GM21367 (cell line): ENCODE measurements around the gene AHCTF1.

Source experiments
- ATAC-seq: cut with Tn5 transposase; IDR thresholded peaks from one replicate; pipeline ENCODE4 v1.9.1; 2021; ENCODE audit not compliant: unreplicated experiment

Gene AHCTF1, protein sequence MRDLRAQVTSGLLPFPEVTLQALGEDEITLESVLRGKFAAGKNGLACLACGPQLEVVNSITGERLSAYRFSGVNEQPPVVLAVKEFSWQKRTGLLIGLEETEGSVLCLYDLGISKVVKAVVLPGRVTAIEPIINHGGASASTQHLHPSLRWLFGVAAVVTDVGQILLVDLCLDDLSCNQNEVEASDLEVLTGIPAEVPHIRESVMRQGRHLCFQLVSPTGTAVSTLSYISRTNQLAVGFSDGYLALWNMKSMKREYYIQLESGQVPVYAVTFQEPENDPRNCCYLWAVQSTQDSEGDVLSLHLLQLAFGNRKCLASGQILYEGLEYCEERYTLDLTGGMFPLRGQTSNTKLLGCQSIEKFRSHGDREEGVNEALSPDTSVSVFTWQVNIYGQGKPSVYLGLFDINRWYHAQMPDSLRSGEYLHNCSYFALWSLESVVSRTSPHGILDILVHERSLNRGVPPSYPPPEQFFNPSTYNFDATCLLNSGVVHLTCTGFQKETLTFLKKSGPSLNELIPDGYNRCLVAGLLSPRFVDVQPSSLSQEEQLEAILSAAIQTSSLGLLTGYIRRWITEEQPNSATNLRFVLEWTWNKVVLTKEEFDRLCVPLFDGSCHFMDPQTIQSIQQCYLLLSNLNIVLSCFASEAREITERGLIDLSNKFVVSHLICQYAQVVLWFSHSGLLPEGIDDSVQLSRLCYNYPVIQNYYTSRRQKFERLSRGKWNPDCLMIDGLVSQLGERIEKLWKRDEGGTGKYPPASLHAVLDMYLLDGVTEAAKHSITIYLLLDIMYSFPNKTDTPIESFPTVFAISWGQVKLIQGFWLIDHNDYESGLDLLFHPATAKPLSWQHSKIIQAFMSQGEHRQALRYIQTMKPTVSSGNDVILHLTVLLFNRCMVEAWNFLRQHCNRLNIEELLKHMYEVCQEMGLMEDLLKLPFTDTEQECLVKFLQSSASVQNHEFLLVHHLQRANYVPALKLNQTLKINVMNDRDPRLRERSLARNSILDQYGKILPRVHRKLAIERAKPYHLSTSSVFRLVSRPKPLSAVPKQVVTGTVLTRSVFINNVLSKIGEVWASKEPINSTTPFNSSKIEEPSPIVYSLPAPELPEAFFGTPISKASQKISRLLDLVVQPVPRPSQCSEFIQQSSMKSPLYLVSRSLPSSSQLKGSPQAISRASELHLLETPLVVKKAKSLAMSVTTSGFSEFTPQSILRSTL (N-terminal part only)

DNA sequence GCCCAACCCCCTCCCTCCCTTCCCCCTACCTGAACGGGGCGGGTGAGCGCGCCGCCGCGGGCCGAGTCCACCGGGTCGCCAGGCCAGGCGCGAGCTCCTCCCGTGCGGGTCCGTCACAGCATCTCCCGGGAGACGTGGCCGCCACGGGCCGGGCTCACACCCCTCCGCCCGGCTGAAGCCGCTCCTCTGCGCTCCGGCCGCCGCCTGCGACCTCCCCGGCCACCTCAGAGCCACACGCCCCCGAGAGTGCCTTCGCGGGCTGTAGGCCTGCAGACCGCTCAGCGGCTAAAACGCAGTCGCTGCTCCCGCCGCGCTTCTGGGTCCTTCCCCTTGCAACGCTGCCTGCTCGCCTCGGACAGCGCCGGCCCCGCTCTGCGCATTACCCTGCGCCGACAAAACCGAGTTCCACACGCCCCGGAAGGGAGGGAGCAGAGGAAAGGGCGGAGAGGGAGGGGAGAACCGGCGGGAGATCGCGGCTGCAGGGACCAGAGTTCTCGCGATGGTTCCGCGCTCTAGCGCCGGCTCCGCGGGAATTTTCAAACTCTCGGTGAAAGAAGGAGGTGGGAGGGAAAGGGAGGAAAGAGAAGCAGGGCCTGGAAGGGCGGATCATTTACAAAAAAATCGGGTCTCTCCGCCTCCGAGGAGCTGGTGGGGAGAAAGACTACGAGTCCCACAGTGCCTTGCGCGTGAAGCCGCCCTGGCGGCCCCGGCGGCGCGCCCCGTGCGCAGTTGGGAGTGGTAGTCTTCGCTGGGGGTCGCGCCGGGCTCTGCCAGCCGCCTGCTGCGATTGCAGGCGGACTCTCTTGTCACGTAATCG lies at the start of gene AHCTF1:
TSS of gene AHCTF1 (minus strand) at position 400 of the 817 bp plus-strand sequence. CDS start 13,578 bp downstream, outside the sequence.
- ATAC-seq: peak; percentile 92

DNA sequence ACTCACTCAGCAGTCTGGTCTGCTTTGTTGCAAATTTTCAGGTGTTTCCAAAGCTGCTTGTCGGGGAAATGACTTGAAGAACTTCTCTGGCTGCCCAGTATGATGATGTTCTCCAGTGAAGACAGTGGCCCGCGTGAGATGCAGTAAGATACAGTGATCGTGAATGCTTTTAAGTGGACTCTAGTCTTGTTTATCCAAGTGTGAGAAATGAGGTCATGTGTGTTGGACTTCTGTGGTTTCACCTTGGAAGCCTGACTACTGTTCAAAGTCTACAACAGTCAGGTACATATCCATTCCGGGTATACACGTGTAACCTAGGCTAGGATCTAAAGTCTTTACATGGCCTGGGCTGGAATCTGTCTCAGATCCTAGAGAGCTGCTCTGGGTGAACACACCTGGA lies 47.0 kb upstream of the AHCTF1 start:
- ATAC-seq: no peak

DNA sequence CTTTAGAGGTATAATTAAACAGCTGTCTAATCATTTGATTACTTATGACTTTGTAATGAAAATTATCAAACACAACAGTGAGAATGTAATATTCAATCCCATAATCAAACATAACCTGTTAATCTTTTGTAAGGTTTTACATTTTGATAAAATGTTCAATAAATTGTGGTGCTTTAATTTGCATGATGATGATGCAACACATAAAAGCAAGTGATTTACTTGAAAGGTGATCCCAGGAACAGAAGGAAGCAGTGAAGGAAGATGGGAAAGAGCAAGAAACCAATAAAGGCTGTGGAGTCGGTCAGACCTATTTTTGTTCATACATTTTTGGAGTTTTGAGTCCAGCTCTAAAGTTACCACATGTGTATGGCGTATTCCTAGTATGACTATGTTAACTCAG lies 46.5 kb upstream of the AHCTF1 start:
- ATAC-seq: no peak

DNA sequence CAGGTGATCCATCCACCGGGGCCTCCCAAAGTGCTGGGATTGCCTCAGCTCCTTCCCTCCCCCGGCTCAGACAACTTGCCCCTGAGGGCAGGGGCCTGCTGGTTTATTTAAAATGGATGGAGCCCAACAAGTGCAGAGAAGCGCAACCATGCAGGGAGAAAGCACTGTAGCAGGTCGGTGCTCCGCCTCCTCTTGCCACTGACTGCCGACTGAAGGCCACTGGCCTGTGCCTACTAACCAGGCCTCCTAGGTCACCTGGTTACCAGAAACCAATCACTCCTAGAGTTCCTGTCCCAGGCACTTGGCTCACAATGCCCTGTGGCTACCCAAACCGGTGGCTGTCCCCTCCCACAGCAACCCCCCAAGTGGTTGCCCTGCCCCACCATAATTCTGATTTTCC lies 40.2 kb upstream of the AHCTF1 start:
- ATAC-seq: no peak

DNA sequence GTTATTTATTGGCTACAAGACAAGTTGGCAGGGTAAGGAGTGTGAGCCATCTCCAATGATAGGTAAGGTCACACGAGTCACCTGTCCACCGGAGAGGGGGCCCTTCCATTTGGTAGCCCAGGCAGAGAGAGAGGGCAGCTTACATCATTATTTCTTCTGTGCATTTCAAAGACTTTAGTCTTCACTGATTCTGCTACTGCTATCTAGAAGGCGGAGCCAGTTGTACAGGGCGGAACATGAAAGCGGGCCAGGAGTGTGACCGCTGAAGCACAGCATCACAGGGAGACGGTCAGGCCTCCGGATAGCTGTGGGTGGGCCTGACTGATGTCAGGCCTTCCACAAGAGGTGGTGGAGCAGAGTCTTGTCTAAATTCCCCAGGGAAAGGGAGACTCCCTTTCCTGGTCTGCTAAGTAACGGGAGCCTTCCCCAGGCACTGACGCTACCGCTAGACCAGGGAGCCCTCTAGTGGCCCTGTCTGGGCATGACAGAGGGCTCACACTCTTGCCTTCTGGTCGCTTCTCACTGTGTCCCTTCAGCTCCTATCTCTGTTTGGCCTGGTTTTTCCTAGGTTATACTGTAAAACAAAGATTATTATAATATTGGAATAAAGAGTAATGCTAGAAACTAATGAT lies 39.5 kb upstream of the AHCTF1 start:
- ATAC-seq: no peak

DNA sequence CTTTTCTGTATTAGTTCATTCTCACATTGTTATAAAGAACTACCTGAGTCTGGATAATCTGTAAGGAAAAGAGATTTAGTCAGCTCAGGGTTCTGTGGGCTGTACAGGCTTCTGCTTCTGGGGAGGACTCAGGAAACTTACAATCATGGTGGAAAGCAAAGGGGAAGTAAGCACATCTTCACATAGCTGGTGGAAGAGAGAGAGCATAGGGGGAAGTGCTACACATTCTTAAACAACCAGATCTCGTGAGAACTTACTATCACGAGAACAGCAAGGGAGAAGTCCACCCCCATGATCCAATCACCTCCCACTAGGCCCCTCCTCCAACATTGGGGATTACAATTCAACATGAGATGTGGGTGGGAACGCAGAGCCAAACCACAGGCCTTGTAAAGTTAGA lies 37.9 kb upstream of the AHCTF1 start:
- ATAC-seq: no peak

DNA sequence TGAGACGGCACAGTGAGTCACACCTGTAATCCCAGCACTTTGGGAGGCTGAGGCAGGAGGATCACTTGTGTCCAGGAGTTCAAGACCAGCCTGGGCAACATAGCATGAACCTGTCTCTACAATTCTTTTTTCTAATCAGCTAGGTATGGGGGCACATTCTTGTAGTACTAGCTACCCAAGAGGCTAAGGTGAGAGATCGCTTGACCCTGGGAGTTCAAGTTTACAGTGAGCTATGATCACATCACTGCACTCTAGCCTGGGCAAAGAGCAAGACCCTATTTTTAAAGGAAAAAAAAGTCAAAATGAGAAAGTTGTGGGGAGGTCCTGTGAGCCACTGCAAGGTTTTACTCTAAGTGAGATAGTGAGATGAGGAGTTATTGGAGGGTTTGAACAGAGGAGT lies 34.8 kb upstream of the AHCTF1 start:
- ATAC-seq: no peak

DNA sequence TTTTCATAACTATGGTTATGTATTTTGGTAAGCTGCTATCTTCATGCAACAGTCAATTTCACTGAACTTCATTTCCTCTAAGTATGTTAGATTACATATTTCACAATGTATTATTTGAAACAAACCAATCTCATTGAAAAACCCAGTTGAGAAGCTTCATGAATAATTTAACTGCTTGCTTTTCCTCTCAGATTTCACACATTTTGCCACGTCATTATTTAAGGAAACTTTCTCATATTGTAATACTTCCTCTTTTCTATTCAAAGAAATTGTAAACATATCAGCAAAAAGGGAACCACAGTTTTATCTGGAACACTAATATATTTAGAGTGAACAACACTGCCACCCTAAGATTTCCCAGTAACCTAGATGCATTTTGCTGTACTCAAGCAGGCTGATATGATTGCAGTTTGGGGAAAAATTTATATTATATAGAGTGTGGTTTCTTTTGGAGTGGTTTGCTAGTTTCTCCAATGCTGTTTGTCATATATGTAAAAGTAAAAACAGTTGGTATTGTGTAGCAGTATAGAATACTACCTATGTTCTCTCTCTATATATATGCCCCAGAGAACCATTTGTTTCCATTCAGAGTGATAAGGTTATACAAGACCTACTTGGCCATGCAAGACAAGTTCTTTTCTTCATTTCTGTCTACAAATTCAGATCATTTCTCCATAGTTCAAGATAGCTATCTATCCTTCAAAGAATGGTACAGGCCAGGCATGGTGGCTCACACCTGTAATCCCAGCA lies 28.4 kb upstream of the AHCTF1 start:
- peak; percentile 73 for ATAC-seq

DNA sequence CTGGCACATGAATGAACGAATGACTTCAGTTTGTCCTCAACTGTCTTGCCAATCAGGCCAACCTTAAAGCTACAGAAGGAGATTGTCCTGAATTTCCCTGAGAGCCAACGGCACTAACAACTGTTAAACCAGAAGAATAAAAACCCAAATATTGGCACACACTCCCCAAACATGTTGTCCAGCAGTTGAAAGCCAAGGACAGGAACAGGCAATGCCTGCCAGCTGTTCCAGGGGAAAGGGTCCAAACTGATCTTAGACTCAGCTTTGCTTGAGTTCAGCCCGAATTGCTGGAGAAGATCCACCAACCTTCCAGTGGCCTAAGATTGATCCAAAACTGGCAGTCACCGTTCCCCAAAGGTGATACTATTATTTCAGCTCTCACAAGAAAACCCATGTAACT lies 22.4 kb upstream of the AHCTF1 start:
- no peak for ATAC-seq

DNA sequence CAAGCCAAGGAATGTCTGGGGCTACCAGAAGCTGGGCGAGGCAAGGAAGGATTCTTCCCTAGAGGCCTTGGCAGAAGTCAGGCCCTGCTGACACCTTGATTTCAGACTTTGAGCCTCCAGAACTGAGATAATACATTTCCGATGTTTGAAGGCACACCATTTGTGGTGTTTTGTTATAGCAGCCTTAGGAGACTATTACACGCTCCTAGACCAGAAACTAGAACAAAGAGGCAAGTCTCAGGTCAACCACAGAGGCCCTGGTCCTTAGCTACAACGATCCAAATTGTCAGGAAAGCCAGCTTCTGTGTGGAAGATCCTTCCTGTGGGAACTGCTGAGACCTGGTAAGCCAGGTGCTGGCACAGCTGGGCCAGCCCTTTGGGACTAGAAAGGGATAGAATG lies 19.7 kb upstream of the AHCTF1 start:
- no peak for ATAC-seq

DNA sequence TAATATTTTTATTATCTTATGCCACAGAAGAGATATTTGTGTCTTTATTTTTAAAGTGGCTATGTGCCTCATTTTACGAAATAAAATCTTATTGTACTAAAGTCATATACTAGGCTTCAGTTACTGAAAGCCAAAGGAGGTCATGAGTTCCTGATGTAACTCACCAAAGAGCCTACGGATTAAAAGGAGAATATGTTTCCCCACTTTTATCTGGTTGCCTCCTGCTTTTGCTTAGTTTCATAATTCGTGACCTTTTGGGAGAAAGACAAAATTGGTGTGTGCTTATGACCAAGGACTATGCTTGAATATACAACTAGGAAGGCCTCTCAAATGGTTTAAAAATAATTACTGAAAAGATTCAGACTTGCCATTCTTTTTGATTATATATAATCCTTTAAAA lies 18.2 kb upstream of the AHCTF1 start:
- ATAC-seq: no peak

DNA sequence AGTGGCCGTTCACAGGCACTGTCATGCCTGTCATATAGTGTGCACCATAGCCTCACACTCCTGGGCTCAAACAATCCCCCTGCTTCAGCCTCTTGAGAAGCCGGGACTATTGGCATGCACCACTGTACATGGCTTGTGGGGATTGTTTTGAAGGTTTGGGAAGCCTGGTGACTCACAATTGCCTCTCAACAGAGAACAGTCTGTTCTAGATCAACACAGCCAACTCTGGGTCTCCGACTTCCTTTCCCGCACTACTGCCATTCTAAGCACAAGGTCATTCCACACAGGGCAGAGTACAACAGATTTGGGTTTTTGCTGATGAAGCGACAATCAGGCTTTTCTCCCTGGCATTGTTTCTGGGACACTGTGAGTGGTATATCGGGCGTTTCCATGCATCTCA lies 15.5 kb upstream of the AHCTF1 start:
- no peak for ATAC-seq

DNA sequence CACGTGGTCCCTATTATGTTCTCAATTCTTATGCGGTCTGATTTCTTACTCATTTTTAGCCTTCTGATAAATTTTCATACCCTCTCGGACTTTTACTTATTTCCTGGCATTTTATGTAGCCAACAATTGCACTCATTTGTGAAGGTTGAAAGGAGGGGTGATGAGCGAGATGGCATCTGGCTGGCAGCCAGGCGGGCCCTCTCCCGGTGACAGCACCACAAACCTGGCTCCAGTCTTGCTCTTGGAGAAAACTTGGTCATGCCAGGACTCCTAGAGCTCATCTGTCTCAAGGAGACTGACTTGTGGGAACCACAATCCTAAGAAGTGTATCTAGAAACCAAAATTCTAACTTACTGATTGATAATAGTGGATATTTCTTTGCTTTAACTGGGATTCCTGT lies 14.6 kb upstream of the AHCTF1 start:
- no peak for ATAC-seq

DNA sequence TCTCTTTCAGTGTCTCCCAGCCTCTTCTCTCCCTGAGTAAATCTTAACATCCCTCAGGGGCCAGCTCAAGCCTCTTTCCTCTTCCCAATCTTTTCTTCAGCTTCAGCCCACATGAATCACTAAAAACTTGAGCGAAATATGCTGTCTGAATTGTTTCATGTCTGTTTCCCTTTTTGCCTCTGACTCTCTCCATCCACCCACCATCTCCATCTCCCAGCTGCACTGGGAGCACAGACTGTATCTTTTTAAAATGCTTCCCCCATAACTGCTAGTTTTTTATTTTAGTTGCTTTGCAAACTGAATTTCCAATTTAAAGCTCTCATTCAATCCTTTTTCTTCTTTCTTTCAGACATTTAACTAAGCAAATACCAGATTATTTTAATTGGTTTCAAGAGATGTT lies 3.0 kb upstream of the AHCTF1 start:
- ATAC-seq: no peak

DNA sequence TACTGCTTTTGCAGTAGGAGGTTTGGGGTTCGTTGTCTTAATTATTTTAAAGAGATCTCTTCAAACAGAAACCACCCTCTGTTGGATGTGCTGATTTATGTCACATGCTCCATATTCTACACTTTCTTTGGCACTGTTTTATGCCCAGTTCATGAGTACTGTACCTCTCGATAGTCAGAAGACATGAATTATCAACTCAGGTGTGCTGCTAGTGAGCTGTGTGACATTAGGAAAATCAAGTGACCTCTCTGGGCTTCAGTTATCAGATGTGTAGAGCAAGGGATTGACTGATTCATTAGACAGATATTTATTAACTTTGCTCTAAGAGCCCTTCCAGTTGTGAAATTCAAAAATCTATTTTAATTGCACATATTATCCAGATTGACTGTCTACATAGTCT lies 2.1 kb upstream of the AHCTF1 start:
- no peak for ATAC-seq

DNA sequence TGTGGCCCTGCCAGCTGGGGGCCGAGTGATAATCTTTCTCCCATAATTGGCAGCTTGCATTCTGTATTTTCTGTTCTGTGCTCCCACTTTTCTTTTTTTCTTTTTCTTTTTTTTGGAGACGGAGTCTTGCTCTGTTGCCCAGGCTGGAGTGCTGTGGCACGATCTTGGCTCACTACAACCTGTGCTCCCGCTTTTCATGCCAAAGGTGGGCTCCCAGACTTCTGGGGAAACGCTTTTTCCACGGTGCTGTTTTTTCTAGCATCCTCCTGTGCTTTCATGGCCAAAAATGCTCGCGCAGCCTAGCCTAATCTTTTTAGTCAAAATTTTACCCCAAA lies 585 bp upstream of the AHCTF1 start:
- ATAC-seq: no peak

DNA sequence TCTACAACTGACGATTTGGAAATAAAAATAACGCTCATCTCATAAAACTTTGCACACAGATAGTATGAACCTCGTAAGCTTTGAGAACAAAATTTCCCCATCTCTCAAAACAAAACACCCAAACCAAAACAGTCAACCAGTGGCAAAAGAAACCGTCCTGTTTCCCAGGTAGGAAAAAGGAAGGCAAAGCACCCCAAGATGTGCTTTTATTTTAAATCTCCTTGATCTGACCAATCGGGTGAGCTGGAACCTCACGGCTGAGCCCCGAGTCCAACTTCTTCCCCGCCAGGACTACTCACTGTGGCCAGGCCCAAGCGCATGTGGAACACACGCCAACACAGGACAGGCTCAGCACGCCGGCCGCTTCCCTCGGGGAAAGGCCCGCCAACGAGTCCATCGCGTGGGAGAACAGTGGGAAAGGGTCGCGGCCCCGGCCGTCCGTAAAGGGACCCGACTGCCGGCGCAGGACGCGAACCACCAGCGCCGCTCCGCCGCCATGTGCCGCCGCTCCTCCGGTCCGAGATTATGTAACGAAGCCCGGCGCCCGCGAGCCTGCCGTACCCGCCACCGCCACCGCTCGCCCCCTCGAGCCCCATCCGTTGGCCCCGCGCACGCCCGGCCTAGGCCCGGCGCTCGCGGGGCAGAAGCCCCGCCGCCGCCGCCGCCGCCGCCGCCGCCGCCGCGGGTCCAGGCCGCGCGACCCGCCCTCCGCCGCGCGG lies 759 bp downstream of the AHCTF1 start:
- peak; percentile 15 for ATAC-seq

DNA sequence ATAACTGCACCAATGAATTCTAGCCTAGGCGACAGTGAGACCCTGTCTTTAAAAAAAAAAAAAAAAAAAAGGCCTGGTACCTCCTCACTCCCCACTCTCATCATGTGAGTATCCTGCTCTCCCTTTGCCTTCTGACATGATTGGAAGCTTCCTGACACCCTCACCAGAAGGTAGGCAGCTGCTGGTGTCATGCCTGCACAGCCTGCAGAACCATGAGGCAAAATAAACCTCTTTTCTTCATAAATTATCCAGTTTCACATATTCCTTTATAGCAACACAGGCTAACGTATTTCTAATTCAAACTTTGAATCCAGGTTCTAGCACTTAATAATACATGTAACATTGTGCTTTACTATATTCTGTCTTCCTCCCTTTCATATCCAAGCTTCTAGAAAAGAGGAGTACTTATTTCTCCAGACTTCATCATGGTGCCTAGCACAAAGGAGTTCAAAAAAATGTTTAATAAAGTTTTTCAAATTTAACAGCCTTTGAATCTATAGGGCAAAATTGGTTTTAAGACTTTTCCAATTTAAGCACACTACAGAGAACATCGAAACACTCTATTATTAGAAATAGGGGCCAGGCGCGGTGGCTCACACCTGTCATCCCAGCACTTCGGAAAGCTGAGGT lies 5.6 kb downstream of the AHCTF1 start:
- ATAC-seq: no peak

DNA sequence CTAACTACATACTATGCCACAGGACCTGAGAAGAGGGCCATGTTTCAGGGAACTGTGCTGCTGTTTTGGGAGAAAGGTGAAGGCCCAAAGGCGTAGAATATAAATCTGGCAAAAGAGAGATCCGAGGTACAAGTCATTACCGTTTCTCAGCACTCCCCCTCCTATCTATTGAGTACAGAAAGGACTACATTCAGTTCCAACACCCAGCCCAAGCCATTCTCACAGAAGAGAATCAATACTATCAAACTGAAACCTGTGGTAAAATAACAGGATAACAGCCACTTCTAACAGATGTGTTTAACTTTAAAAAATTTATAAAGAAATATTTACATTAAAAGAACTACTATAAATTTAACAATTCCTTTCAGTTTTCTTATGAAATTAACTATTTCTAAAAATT lies 7.8 kb downstream of the AHCTF1 start:
- ATAC-seq: no peak
